HG02623 (cell line): ENCODE data around the gene PRR33.
"Not testable (repeated sequence)": the region's sequence is repeated elsewhere in the genome, so short reads cannot be mapped to it uniquely, and the experiment has no call there.

ENCODE experiments used
- ATAC-seq: cut with Tn5 transposase; IDR thresholded peaks from one replicate; pipeline ENCODE4 v1.9.1; 2021; ENCODE audit warnings: moderate library complexity; ENCODE audit not compliant: unreplicated experiment

Gene PRR33

DNA sequence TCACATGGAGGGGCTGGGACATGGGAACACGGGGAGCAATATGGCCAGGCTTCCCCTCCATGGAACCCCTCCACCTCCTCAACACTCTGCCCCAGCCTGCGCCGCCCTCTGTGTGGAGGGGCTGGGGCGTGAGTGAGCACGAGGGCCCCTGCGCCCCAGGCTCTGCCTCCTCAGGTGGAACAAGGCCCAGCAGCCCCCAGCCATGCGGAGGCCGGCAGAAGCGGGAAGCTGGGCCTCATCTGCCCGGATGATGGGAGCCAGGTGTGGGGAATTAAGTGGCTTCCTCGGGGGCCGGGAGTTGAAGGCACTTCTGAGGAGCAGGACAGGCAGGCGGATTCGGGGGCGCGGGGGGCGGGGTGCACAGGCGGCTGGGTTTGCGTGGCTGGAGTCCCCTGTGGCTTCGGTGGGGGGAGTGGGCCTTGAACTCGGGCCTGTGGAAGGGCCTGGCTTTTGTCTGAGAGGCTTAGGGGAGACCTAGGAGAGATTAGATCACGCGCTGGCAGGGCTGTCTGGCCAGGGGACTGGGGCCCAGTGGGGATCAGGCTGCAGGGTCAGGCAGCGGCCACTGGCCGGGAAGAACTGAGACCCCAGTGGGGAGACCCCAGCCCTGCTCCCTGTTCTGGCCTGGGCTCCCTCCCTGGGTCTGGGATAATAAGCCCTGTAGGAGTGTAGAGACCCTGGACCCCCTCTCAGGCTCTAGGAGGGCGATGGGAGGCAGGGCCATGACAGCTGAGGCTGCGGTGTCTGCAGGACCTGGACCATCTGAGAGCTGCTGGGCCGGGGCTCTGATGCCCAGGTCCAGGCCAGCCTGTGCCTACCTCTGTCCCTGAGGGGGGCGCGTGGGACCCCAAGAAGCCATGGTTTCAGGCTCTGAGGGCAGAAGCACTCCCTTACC is 13.3 kb downstream of the PRR33 start:
- ATAC-seq = no peak

DNA sequence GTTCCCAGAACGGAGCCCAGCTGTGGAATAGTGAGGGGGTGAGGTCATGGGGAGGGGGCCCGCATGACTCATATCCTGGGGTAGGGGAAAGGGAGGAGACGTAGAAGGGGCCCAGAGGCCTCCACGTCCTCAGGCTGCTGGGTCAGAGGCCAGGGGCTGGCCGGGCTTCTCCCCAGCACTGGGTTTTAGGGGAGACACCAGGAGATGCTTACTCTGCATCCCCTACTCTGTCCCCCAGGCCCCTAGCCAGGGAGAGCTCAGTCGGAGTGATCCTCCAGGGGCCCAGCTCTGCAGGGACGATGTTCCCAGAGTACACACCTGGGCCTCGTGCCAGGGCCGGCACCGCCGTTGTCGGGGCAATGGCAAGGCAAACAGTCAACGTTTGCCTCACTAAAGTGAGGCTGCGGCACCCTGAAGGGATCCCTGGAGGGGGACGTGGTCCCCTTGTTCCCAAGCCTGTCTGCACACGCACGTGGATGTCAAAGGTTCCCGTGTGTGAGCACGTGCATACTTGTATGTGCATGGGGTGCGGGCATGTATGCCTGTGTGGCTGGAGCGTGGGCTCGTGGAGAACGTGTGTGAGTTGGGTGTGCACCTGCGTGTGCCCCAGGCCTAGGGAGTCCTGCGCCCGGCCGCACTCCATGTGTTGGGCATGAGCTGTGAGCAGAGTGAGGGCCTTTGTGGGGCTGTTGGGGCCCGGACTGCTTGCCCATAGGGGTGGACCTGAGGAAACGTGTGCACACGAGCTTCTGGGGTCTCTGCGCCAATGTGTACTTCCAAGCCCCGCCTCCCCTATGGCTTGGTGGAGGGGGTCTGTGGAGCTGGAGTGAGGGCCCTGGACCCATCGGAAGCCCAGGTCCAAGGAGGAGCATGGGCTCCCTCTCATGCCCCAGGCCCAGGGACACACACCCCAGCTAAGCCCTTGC is 14.2 kb downstream of the PRR33 start:
- ATAC-seq = no peak

- ATAC-seq = no peak
Observed at GRCh38 chr11:1876361-1877063, 15.2 kb downstream of the PRR33 start.

- not testable (repeated sequence) for ATAC-seq
Observed at GRCh38 chr11:1875851-1876301, 15.8 kb downstream of the PRR33 start.

- ATAC-seq = no peak
Observed at GRCh38 chr11:1875093-1875850, 16.4 kb downstream of the PRR33 start.

GRCh38 chr11:1874441-1875092 is 17.1 kb downstream of the PRR33 start:
- ATAC-seq = not testable (repeated sequence)

- not testable (repeated sequence) for ATAC-seq
Observed at GRCh38 chr11:1873813-1874150, 17.9 kb downstream of the PRR33 start.

GRCh38 chr11:1873048-1873812 is 18.5 kb downstream of the PRR33 start:
- no peak for ATAC-seq

DNA sequence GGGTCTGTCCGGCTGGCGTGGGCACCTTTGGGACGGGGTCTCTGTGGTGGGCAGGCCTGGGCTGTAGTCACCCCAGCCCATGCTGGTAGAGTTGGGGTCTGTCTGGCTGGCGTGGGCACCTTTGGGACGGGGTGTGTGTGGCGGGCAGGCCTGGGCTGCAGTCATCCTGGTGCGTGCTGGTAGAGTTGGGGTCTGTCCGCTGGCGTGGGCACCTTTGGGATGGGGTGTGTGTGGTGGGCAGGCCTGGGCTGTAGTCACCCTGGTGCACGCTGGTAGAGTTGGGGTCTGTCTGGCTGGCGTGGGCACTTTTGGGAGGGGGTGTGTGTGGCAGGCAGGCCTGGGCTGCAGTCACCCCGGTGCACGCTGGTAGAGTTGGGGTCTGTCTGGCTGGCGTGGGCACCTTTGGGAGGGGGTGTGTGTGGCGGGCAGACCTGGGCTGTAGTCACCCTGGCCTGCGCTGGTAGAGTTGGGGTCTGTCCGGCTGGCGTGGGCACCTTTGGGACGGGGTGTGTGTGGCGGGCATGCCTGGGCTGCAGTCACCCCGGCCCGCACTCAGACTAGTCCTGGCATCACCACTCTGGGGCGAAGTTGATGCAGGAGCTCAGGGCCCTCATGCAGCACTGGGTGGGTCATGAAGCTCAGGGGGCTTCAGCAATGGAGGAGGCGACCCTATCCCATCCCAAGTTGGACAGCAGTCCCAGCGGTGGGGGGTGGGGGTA is 19.3 kb downstream of the PRR33 start:
- no peak for ATAC-seq

DNA sequence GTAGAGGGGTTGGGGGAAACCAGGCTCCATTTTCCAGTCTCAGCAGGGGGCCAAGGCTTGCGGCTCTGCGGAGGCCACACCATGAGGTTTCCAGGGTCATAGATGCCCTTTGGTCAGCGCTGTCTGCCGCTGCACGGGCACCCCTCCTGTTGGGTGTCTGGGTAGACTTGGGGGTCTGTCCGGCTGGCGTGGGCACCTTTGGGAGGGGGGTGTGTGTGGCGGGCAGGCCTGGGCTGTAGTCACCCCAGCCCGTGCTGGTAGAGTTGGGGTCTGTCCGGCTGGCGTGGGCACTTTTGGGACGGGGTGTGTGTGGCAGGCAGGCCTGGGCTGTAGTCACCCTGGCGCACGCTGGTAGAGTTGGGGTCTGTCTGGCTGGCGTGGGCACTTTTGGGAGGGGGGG is 20.2 kb downstream of the PRR33 start:
- ATAC-seq = no peak

DNA sequence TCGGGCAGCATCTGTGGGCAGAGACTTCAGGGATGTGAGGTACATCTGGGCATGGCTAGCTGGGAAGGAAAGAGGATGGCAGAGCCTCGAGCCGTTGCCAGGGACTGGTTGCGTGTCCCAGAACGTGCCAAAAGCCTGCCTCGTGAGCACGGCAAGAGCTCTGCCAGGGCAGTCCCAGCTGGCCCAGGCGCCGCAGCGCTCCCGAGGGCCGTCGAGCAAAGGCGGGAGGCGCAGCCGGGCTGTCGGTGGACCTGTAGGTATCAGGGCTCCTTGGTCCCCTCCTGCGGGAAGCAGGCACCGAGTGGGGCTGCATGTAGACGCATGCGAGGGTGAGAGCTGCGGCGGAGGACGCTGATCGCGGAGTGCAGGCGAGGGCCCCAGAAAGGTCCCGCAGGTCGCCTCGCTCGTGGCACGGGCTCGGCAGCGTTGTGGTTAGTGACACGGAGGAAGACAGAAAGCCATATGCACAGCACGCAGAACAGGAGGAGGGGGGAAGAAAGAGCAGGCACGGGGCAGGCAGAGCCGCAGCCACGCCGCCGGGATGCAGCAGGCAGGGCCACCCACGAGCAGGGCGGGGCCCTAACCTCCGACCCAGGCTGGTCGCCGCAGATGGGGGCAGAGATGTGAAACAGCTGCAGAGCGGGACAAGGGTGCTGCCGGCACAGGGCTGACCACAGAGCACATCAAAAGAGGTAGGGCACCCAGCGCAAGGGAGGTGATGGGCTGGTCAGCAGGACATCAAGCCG is 20.8 kb downstream of the PRR33 start:
- no peak for ATAC-seq

DNA sequence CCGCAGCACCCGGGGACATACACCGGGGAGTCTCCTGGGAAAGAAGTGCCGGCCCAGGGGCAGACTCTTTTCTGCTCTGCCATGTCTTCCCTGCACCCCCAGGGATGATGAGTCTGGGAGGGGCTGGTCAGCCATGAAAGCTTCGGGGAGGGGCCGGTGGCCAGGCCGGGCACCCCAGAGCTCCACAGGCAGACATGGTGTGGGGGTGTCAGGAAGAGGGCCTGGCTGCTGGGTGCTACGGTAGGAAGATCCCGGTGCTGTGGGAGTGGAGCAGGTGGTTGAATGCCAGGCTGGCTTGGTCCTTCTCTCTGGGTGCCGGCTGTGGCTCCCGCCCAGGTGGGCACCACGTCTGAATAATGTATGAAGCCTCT is 21.4 kb downstream of the PRR33 start:
- no peak for ATAC-seq

DNA sequence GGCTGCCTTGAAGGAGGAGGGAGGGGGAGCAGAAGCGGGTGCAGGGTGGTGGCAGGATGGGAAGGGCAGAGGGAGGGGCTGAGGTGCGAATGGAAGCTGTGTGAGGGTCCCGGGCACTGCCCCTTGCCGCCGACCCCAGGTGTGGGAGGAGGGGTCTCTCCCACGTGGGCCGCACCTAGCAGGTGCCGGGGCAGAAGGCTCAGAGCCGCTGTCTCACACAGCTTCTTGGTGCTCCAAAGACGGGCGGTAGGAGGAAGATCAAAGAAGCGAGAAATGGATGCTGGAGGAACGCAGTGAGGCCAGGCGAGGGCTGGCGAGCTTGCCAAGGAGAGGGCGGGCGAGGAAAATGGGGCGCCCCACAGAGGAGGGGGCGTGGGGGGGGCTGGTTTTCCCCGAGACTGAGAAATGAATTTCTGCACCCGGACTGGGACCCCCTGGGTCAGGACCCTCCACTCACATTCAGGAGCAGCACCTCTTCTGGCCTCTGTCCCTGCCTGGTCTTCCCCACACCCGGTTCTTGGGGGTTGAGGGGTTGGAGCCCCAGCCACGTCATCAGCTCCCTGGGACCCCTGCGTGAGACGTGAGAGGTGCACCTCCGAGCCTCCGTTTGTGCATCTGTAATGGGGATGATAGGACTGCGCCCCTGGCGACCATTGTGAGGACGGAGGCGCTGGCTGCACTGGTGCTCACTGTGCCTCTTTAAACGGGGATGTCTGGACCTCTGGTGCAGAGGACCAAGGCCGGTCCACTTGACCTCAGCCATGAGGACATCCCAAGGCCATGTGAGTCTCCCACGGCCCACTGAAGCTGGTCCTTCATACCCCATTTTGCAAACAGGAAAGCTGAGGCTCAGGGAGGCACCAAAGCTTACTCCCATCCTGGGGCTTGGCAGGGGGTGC is 22.0 kb downstream of the PRR33 start:
- no peak for ATAC-seq

DNA sequence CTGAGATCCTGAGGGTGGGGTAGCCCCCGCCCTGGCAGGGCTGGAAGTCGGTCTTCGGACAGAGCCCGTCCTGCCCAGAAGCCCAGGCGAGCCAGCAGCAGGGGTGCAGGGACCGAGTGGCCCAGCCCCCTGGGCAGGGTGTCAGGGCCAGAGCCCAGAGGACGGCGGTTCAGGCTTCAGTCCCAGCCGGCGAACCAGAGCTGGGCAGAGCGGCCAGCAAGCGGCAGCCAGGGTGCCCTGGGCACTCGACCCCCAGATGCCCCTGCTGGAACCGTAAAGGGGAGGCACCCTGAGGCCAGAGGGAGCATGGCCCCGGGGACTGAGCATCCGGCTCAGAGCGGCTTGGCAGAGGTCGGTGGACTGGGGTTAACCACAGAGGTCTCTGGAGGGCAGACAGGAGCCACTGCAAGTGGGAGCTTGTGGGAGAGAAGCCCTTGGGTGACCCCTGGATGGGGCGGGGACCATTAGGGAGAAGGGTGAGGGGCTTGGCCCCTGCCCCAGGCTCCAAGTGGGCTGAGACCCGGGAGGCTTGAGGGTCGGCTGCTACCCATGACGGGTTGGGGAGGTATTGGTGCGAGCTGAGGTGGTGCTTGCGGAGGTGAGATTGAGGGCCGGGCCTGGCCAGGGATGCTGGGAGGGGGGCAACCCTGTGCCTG is 22.9 kb downstream of the PRR33 start:
- no peak for ATAC-seq

DNA sequence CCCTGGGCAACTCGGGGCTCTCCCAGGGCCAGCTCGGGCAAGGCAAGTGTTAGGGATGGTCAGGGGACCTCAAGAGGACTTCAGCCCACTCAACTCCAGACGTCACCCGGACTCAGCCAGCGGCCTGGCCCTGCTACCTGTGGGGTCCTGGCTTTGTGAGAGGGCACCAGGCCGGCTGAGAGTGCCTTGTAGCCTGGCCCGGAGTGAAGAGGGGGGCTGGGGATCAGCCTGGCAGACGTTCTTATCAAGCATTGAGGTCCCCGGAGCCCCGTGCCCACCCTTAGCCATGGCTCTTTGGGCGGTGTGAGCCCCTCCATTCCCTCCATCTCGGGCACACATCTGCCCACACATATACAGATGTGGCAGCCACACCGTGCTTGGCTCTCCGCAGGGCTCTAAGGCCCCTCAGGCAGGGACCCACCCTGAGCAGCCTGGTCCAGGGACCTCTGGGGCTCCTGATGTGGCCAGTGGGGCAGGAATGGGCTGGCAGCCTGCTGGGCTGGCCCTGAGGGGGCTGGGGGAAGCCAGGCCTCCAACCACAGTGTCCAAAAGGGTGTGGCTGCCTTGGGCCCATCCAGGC is 23.5 kb downstream of the PRR33 start:
- ATAC-seq = no peak

- ATAC-seq = no peak
Observed at GRCh38 chr11:1867381-1867780, 24.3 kb downstream of the PRR33 start.
